IPS-18a (cell line): ENCODE measurements around the gene STIM2.

Experiments
- H3K27ac ChIP-seq: one replicate; pipeline ENCODE4 v1.5.1; 2013; ENCODE audit warnings: low read length
- H3K27me3 ChIP-seq: one replicate; pipeline ENCODE4 v1.6.1; 2013; ENCODE audit warnings: mild to moderate bottlenecking, low read length; ENCODE audit not compliant: control insufficient read depth, insufficient read depth
- H3K36me3 ChIP-seq: one replicate; pipeline ENCODE4 v1.6.1; 2013; ENCODE audit warnings: low read depth, low read length; ENCODE audit not compliant: control insufficient read depth
- H3K4me1 ChIP-seq: one replicate; pipeline ENCODE4 v1.6.1; 2013; ENCODE audit warnings: low read depth, low read length; ENCODE audit not compliant: control insufficient read depth
- H3K4me3 ChIP-seq: one replicate; pipeline ENCODE4 v1.5.1; 2013; ENCODE audit warnings: low read length
- H3K9ac ChIP-seq: one replicate; pipeline ENCODE4 v1.6.1; 2013; ENCODE audit warnings: mild to moderate bottlenecking, low read length, moderate library complexity
- H3K9me3 ChIP-seq: one replicate; pipeline ENCODE4 v1.6.1; 2013; ENCODE audit warnings: low read depth, low read length; ENCODE audit not compliant: control insufficient read depth

STIM2 gene

DNA sequence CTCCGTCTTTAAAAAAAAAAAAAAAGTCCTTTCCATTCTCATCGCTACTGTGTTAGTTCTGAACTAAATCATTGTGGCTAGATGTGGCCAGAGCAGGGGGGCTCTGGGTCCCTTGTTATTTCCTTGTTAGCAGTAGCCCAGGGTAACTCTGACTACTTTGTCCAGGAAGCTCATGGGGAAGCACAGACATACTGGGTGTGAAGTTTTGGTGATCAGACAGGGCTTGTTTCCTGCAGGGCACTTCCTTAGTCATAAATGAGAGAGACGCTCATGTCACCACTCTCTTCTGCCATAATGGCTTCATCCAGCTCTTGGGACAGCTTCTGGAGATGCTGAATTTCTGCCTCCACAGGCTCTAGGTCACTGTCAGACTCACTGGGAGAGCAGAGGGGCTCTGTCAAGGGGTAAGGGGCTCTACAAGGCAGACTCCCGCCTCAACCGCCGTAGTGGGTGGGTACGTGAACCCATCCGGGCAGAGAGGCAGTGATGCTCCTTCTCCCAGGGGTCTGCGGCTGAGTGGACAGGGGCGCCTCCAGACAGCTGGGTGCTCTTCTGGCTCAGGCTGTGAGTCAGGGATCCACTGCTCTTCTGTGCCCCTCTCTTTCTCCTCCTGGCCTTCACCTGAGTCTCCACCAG is 12.9 kb downstream of the STIM2 start:
- no peak overlapping the region for H3K4me3 ChIP-seq
- no peaks in the 10 kb centered on the region for H3K36me3 ChIP-seq
- no peaks in the 10 kb centered on the region for H3K27me3 ChIP-seq
- no peaks in the 10 kb centered on the region for H3K9me3 ChIP-seq
- H3K9ac ChIP-seq: no peak overlapping the region
- H3K27ac ChIP-seq: no peak overlapping the region
- H3K4me1 ChIP-seq: no peaks in the 10 kb centered on the region

DNA sequence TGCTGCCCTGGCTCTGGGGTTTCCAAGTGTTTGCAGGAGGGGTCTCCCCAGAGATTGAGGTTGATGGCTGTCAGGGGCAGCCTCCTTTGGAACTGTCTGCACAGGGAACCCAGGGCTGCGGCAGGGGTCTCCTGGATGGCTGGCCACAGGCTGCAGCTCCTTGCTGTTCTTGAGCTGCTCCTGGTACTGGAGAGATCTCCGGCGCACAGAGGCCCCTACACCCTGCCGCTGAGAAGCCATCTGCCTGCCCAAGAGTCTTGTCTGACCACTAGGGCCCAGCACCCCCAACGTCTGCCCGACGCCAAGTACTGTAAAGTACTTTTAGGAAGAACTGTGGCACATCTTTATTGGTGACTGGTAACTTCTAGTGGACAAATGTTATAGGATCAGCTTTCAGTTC is 13.5 kb downstream of the STIM2 start:
- no peaks in the 10 kb centered on the region for H3K4me1 ChIP-seq
- H3K36me3 ChIP-seq: no peaks in the 10 kb centered on the region
- H3K9me3 ChIP-seq: no peaks in the 10 kb centered on the region
- H3K4me3 ChIP-seq: no peak overlapping the region
- no peak overlapping the region for H3K9ac ChIP-seq
- H3K27me3 ChIP-seq: no peaks in the 10 kb centered on the region
- H3K27ac ChIP-seq: no peak overlapping the region

DNA sequence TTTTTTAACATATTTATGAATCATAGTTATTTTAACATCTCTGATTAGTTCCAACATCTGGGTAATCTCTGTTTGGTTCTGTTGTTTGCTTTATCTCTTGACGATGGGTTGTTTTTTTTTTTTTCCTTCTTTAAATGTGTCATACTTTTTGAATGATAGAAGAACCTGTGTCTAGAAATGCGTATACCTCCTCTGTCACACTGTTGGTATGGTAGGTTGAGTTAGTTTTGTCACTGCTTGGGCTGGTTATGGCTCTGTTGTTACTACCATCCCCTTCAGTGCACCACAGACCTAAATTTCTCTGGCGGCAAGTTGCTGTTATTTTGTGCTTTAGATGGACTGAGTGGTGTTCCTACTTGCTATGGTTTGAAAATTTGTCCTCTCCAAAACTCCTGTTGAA is 16.8 kb downstream of the STIM2 start:
- H3K9me3 ChIP-seq: no peaks in the 10 kb centered on the region
- no peak overlapping the region for H3K4me3 ChIP-seq
- H3K4me1 ChIP-seq: no peaks in the 10 kb centered on the region
- H3K9ac ChIP-seq: no peak overlapping the region
- H3K36me3 ChIP-seq: no peaks in the 10 kb centered on the region
- no peak overlapping the region for H3K27ac ChIP-seq
- no peaks in the 10 kb centered on the region for H3K27me3 ChIP-seq

DNA sequence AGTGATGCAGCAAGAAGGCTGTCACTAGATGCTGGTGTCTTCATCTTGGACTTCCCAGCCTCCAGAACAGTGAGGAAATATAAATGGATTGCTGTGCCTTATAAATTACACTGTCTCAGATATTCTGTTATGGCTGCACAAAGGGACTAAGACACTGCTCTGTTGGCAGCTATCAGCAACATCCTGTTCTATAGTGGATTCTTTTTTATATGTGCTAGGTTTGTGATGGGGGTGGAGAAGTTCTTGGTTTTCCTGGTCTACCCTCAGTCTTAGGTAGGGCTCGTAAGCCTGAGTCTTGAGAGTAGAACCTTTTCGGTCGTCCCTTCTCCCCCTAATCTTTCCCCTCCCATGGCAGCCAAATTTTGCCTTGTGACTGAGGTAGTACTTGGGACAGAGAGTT is 17.3 kb downstream of the STIM2 start:
- H3K27me3 ChIP-seq: no peaks in the 10 kb centered on the region
- no peak overlapping the region for H3K9ac ChIP-seq
- H3K9me3 ChIP-seq: no peaks in the 10 kb centered on the region
- H3K27ac ChIP-seq: no peak overlapping the region
- no peaks in the 10 kb centered on the region for H3K4me1 ChIP-seq
- no peaks in the 10 kb centered on the region for H3K36me3 ChIP-seq
- H3K4me3 ChIP-seq: no peak overlapping the region

DNA sequence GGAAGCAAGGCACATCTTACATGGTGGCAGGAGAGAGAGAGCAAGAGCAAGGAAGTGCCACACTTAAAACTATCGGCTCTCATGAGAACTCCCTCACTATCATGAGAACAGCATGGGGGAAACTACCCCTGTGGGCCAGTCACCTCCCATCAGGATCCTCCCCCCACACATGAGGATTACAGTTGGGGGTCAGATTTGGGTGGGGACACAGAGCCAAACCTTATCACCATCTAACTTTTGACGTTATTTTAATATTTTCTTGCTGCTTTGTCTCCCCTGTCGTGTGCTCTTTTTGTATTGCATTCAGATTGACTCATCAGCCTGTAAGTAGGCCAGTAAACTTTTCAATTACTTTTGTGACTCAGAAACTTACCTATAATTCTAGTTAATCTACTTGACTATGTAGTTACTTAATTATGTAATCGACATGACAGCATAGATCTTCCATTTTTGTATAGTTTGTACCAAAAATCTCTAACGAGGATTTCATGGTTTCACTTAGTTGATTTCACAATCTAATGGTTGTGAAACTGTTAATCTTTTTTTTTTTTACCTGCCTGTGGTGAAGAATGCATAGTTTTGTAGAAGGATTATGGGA is 18.3 kb downstream of the STIM2 start:
- Histone ChIP-seq H3K27me3 (no peaks in the 10 kb centered on the region), H3K36me3 (no peaks in the 10 kb centered on the region), H3K27ac (no peak overlapping the region), H3K9me3 (no peaks in the 10 kb centered on the region), H3K9ac (no peak overlapping the region), H3K4me3 (no peak overlapping the region), H3K4me1 (no peaks in the 10 kb centered on the region)

DNA sequence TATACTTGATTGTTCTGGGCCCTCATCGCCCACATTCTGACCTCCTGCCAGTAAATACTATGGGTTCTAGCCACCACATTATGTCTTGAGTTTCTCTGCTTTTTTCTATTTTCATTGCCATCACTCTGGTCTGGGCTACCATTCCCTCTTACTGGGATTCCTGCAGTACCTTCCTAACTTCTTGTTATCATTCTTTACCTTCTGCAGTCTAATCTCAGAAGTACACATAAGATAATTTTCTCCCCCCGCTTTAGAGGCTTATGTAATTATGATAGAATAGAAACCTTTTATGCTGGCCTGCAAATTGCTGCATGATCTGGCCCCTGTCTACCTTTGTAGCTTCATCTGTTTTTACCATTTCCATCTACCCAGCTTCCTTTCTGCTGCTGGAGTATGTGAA is 19.2 kb downstream of the STIM2 start:
- Histone ChIP-seq H3K36me3 (no peaks in the 10 kb centered on the region), H3K4me3 (no peak overlapping the region), H3K27me3 (no peaks in the 10 kb centered on the region), H3K4me1 (no peaks in the 10 kb centered on the region), H3K27ac (no peak overlapping the region), H3K9me3 (no peaks in the 10 kb centered on the region), H3K9ac (no peak overlapping the region)

DNA sequence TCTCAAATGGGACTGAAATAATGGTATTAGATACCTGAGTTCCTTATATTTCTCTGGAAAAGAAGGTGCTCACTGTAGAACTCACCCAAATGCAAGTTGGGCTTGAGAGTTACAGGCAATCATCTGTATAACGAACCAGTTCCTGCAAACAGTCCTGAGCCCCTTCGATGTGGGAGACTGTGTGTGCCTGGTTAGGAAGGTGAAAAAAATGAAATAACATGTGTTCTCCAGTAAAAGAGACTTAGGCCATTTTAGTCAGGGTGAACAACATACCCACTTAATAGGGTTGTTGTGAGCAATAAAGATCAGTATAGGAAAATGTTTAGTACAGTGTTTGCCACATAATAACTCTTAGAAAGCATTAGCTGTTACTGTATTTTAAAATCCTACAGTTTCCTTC is 23.4 kb downstream of the STIM2 start:
- H3K9ac ChIP-seq: no peak overlapping the region
- no peaks in the 10 kb centered on the region for H3K4me1 ChIP-seq
- H3K9me3 ChIP-seq: no peaks in the 10 kb centered on the region
- no peaks in the 10 kb centered on the region for H3K27me3 ChIP-seq
- no peak overlapping the region for H3K4me3 ChIP-seq
- H3K36me3 ChIP-seq: no peaks in the 10 kb centered on the region
- H3K27ac ChIP-seq: no peak overlapping the region

DNA sequence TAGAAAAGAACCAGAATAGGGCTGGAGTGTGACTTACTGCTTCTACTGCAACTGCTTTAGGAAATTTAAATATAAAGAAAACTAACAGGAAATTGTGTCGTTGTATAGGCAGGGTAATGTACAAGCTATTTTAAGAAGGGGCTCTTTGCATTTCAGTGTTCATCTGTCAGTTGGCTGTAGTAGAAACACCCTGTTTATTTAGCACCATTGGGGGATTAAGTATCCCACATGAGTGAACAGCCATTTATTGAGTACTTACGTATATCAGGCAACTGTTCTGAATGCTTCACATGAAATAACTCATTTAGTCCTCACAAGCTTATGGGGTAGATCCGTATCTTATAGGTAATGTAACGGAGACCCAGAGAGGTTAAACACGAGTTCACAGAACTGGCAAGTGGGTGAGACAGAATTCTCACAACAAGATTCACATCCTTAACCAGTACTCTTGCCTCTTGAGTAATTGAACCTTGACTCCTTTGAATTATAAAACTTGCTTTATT is 23.9 kb downstream of the STIM2 start:
- no peak overlapping the region for H3K4me3 ChIP-seq
- no peak overlapping the region for H3K27ac ChIP-seq
- H3K27me3 ChIP-seq: no peaks in the 10 kb centered on the region
- H3K9me3 ChIP-seq: no peaks in the 10 kb centered on the region
- no peaks in the 10 kb centered on the region for H3K36me3 ChIP-seq
- H3K9ac ChIP-seq: no peak overlapping the region
- no peaks in the 10 kb centered on the region for H3K4me1 ChIP-seq

DNA sequence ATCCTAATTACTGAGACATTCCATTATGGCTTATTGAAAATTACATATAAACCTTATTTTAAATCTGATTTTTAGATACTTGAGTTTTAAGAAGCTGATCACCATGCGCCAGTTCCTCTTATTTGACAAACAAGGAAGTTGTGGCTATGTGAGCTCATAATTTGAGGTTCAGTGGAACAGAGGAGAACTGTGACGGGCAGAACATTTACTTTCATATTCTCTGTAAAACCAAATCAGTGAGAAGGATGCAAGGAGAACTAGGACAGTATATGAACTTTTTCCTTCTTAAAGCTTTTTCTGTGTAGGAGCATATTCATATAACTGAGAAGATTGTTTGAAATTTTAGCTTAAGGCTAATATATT is 25.3 kb downstream of the STIM2 start:
- H3K9ac ChIP-seq: no peak overlapping the region
- no peak overlapping the region for H3K4me3 ChIP-seq
- no peaks in the 10 kb centered on the region for H3K36me3 ChIP-seq
- no peaks in the 10 kb centered on the region for H3K9me3 ChIP-seq
- H3K27me3 ChIP-seq: no peaks in the 10 kb centered on the region
- H3K27ac ChIP-seq: no peak overlapping the region
- H3K4me1 ChIP-seq: no peaks in the 10 kb centered on the region

DNA sequence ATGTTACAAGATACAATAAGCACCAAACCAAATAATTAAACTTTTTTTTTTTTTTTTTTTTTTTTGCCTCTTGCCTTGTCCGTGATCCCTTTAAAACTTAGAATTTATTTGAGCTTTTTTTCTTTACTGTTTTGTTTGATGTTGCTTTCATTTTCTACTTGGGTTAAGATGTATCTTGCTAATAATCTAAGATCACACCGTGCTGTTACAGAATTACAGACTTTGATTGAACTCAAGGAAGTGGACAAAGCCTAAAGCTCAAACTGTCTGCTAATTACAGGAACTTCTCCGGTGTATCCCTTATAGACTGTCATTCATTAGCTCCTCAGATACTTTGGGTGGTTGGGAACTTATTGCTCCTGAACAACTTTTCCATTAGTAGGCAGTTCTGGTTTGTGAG is 26.5 kb downstream of the STIM2 start:
- Histone ChIP-seq H3K9me3 (no peaks in the 10 kb centered on the region), H3K4me1 (no peaks in the 10 kb centered on the region), H3K4me3 (no peak overlapping the region), H3K27me3 (no peaks in the 10 kb centered on the region), H3K36me3 (no peaks in the 10 kb centered on the region), H3K9ac (no peak overlapping the region), H3K27ac (no peak overlapping the region)

DNA sequence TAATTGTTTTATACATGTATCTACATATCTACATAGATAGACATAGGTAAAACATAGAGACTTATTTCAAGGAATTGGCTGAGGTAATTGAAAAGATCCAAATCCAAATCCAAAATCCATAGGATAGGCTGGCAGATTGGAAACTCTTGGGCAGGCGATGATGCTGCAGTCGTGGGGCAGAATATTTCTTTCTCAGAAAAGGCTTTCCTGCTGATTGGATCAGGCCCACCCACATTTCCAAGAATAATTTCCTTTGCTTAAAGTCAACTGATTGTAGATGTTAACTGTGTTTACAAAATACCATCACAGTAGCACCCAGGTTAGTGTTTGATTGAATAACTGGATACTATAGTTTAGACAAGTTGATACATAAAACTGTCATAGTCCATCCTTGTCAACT is 27.2 kb downstream of the STIM2 start:
- no peak overlapping the region for H3K27ac ChIP-seq
- H3K36me3 ChIP-seq: no peaks in the 10 kb centered on the region
- H3K4me3 ChIP-seq: no peak overlapping the region
- H3K9ac ChIP-seq: no peak overlapping the region
- H3K27me3 ChIP-seq: no peaks in the 10 kb centered on the region
- no peaks in the 10 kb centered on the region for H3K9me3 ChIP-seq
- H3K4me1 ChIP-seq: no peaks in the 10 kb centered on the region

DNA sequence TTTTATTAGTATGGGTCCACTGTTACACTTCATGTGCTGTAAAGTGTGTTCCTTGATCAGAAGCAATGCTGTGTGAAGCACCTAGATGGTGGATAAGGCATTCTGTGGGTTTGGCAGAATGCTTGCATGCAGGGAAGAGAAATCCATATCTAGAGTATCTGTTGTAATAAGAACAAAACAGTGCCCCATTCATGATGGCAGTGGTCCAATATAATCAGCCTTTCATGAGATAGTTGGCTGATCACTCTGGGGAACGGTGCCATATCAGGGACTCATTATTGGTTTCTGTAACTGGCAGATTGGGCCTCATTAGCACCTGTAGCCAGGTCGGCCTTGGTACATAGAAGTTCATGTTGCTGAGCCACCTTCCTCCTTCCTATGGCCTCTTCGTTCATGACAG is 28.7 kb downstream of the STIM2 start:
- H3K4me1 ChIP-seq: no peaks in the 10 kb centered on the region
- no peak overlapping the region for H3K9ac ChIP-seq
- no peaks in the 10 kb centered on the region for H3K36me3 ChIP-seq
- H3K27me3 ChIP-seq: no peaks in the 10 kb centered on the region
- H3K4me3 ChIP-seq: no peak overlapping the region
- no peaks in the 10 kb centered on the region for H3K9me3 ChIP-seq
- H3K27ac ChIP-seq: no peak overlapping the region
